Sciatic nerve (tissue), 2 donors: ENCODE measurements around the gene SERINC3. TPM values are rescaled to one million over a fixed set of nuclear protein-coding genes. Genes with fewer than 3 reads are reported as not detected.

ENCODE experiments used
- ATAC-seq: fragments of 200-7000 bp; cut with Tn5 transposase; one replicate; pipeline ENCODE4 v1.9.1; 2020; ENCODE audit warnings: mild to moderate bottlenecking, moderate library complexity
- DNase-seq: peaks from one replicate; pipeline ENCODE4 v3.0.0-alpha.2; 2020; ENCODE audit warnings: low spot score
- intact Hi-C: fragments of 100-400 bp; cut with DNase I; formaldehyde crosslinking; loops from one replicate; pipeline ENCODE4 v1.14.2; 2022
- total RNA-seq: library from RNA; stranded (reverse); fragmentation: NEBNext Ultra II Directional; extraction: Animal tissue kit (Norgen Biotek cat#: 25700); gene quantifications from one replicate; pipeline ENCODE4 v1.2.1, GENCODE V29; 2021
- donor health status: DM: no; HTN: no; CAD: no.
- donor health status: DM: no; HTN: no; CAD: no.

The SERINC3 gene
- total RNA-seq, 1 donor from 2014 or later = 114 TPM

- intact Hi-C loops = no loop called here
- DNase-seq = no peak
- no peak for ATAC-seq
Observed at GRCh38 chr20:44450281-44450889, 71.5 kb downstream of the SERINC3 start.

- intact Hi-C loops = no loop called here
- ATAC-seq (no peak), DNase-seq (no peak)
Observed at GRCh38 chr20:44449864-44450263, 72.0 kb downstream of the SERINC3 start.

DNA sequence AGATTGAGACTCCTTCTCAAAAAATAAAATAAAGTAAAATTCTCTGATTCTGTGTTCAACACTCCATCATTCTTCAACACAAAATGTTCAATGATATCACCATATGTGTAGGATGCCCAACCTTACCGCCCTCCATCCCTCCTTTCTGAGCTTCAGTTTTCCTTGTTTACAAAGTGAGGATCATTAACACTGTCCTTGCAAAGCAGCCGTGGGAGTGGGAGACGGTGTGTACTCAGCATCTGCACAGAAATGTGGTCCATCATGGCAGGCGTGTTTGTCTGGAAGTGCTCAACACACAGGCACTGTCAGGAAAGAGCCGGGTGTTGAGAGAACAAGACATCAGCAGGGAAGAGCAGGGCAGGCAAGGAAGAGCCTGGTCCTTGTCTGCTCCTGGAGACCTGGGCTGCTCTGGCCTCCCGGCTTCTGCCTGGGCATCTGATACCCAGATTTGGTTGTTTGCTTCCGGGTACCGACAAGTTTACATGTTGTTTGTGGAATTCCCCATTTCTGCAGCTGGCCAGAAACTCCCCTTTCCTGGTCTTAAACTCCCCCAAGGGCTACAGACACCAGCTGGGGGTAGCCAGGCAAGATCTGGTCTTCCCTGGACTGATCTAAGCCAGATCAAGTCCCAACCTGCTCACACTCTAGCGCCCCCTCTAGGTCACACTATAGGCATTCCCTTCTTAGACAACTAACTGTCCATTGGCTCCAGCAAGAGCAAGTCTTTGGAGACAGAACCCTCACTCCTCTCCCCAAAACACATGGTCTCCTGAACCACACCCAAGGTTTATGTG, 72.9 kb downstream of the SERINC3 start:
- intact Hi-C loops = no loop called here
- DNase-seq (no peak), ATAC-seq (no peak)

DNA sequence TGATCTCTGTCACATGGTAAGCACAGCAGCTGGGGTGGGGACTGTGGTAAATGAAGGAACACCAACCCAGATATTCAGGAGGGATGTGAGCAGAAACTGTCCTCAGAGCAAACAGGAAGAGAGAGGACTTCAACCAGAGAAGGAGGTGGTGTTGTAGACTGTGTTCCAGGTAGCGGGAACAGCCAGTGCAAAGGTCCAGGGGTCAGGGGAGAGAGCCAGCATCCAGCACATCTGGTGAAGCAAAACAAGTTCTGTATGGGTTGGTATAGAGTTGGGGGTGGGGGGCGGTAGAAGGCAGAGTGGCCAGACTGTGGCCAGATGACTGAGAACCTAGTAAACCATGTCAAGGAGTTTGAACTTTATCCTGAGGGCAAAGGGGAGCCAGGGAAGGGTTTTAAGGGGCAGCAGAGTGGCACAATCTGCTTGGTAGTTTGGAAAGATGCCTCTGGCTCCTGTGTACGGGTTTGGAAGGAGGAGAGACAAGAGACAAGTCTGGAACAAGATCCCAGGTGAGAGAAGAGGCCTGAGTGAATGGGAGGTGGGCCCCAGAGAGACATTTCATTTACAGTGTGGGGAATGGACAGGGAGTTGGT, 73.9 kb downstream of the SERINC3 start:
- DNase-seq = no peak
- ATAC-seq = no peak
- intact Hi-C loops = no loop called here

Other genes starting within 250 kb of the SERINC3 start
- gene FITM2, start 210.9 kb downstream of the SERINC3 start, total RNA-seq = 7.5 TPM
- gene R3HDML, start 185.0 kb downstream of the SERINC3 start, total RNA-seq = not detected
- gene HNF4A, start 166.4 kb downstream of the SERINC3 start, total RNA-seq = not detected
- 8.5 TPM for gene TTPAL, start 46.2 kb downstream of the SERINC3 start, total RNA-seq
- 38.2 TPM for gene PKIG, start 60.5 kb upstream of the SERINC3 start, total RNA-seq
- gene ADA, start 129.6 kb upstream of the SERINC3 start, total RNA-seq = 7.7 TPM
- gene CCN5, start 193.3 kb upstream of the SERINC3 start, total RNA-seq = 147 TPM
- gene KCNK15, start 223.8 kb upstream of the SERINC3 start, total RNA-seq = 3.2 TPM